GM19372 (cell line): ENCODE data around the gene ABCG8.
"Not testable (repeated sequence)": the region's sequence is repeated elsewhere in the genome, so short reads cannot be mapped to it uniquely, and the experiment has no call there.

ENCODE experiments used
- ATAC-seq: cut with Tn5 transposase; IDR thresholded peaks from one replicate; pipeline ENCODE4 v1.9.1; 2021; ENCODE audit warnings: mild to moderate bottlenecking, low read depth, moderate library complexity; ENCODE audit not compliant: unreplicated experiment

The ABCG8 gene

GRCh38 chr2:43905871-43906270, 67.1 kb downstream of the ABCG8 start:
- ATAC-seq, result no peak

- no peak for ATAC-seq
Observed at GRCh38 chr2:43906448-43907109, 67.8 kb downstream of the ABCG8 start.

GRCh38 chr2:43911136-43911790, 72.5 kb downstream of the ABCG8 start:
- ATAC-seq, result not testable (repeated sequence)

GRCh38 chr2:43924463-43924862, 85.7 kb downstream of the ABCG8 start:
- no peak for ATAC-seq

- ATAC-seq, result no peak
Observed at GRCh38 chr2:43925431-43925830, 86.7 kb downstream of the ABCG8 start.

- ATAC-seq, result no peak
Observed at GRCh38 chr2:43927442-43927841, 88.7 kb downstream of the ABCG8 start.

- no peak for ATAC-seq
Observed at GRCh38 chr2:43931293-43931692, 92.5 kb downstream of the ABCG8 start.
